Measurements from ENCODE around the gene ALDH18A1.

GRCh38 chr10:95579292-95579691 lies 77.2 kb downstream of the ALDH18A1 start:
- TF ChIP-seq EP300 (conservative IDR thresholded peaks at IDR 0.05; ENCODE audit: poor library complexity, severe bottlenecking) (no peak), CTCF (IDR thresholded peaks at IDR 0.05; ENCODE audit: poor library complexity, severe bottlenecking) (no peak), POLR2AphosphoS5 (IDR thresholded peaks at IDR 0.05) (no peak), MXI1 (conservative IDR thresholded peaks at IDR 0.05; ENCODE audit: poor library complexity, severe bottlenecking) (no peak), RAD21 (conservative IDR thresholded peaks at IDR 0.05) (no peak), TAF1 (IDR thresholded peaks at IDR 0.05; ENCODE audit: low read depth) (no peak), EZH2 (IDR thresholded peaks at IDR 0.05; ENCODE audit: borderline replicate concordance, insufficient read depth, low read length, poor library complexity, severe bottlenecking) (no peak), SMC3 (conservative IDR thresholded peaks at IDR 0.05; ENCODE audit: poor library complexity) (no peak)

All from neural cell (in vitro differentiated cells).